H54 (cell line): Measurements from ENCODE around the gene AREL1.
A peak's percentile ranks its signal among the peaks of the same experiment; 100 is the strongest.

ENCODE experiments used
- DNase-seq: peaks from one replicate; pipeline ENCODE4 v3.0.0; 2011; ENCODE audit warnings: low spot score, mixed read lengths; ENCODE audit not compliant: insufficient read length
- FAIRE-seq: peaks from 3 replicates; lab custom pipeline; 2011; peaks lifted over from hg19 to GRCh38; lab: Jason Lieb, UNC
- POLR2A ChIP-seq: IDR thresholded peaks from 2 replicates; pipeline ENCODE4 v1.6.1; 2011; ENCODE audit warnings: low read depth, mild to moderate bottlenecking, low read length

The AREL1 gene

GRCh38 chr14:74684434-74684833 is 28.4 kb downstream of the AREL1 start:
- no peak for DNase-seq
- TF ChIP-seq POLR2A = no peak
- FAIRE-seq = no peak

- DNase-seq (no peak), FAIRE-seq (no peak)
- TF ChIP-seq POLR2A = no peak
These were observed 29.5 kb downstream of the AREL1 start for GRCh38 chr14:74683406-74683805.

GRCh38 chr14:74682169-74682952 is 30.5 kb downstream of the AREL1 start:
- no peak for DNase-seq
- TF ChIP-seq POLR2A = no peak
- no peak for FAIRE-seq

- FAIRE-seq (no peak), DNase-seq (no peak)
- TF ChIP-seq POLR2A = no peak
These were observed 37.7 kb downstream of the AREL1 start for GRCh38 chr14:74675219-74675618.

GRCh38 chr14:74673768-74674167 is 39.1 kb downstream of the AREL1 start:
- DNase-seq (no peak), FAIRE-seq (no peak)
- no peak for TF ChIP-seq POLR2A

- DNase-seq (no peak), FAIRE-seq (peak; percentile 97)
- TF ChIP-seq POLR2A = no peak
These were observed 41.1 kb downstream of the AREL1 start for GRCh38 chr14:74671789-74672188.

GRCh38 chr14:74670726-74671411 is 42.0 kb downstream of the AREL1 start:
- no peak for DNase-seq
- no peak for TF ChIP-seq POLR2A
- FAIRE-seq = peak; percentile 95

GRCh38 chr14:74669846-74670245 is 43.0 kb downstream of the AREL1 start:
- DNase-seq = no peak
- FAIRE-seq = no peak
- no peak for TF ChIP-seq POLR2A

- no peak for TF ChIP-seq POLR2A
- no peak for DNase-seq
- no peak for FAIRE-seq
These were observed 43.6 kb downstream of the AREL1 start for GRCh38 chr14:74669256-74669655.

- FAIRE-seq (no peak), DNase-seq (no peak)
- TF ChIP-seq POLR2A = no peak
These were observed 45.1 kb downstream of the AREL1 start for GRCh38 chr14:74667758-74668157.

- DNase-seq = no peak
- no peak for FAIRE-seq
- TF ChIP-seq POLR2A = no peak
These were observed 48.2 kb downstream of the AREL1 start for GRCh38 chr14:74664717-74665116.

GRCh38 chr14:74663884-74664283 is 49.0 kb downstream of the AREL1 start:
- no peak for DNase-seq
- no peak for FAIRE-seq
- no peak for TF ChIP-seq POLR2A

GRCh38 chr14:74661726-74662450 is 51.0 kb downstream of the AREL1 start:
- no peak for TF ChIP-seq POLR2A
- FAIRE-seq = no peak

GRCh38 chr14:74660863-74661262 is 52.0 kb downstream of the AREL1 start:
- DNase-seq (no peak), FAIRE-seq (no peak)
- no peak for TF ChIP-seq POLR2A

More at GRCh38 chr14:74661726-74662450, 51.0 kb downstream of the AREL1 start:
- DNase-seq = no peak

GRCh38 chr14:74660167-74660566 is 52.7 kb downstream of the AREL1 start:
- TF ChIP-seq POLR2A = no peak
- DNase-seq = no peak

More at GRCh38 chr14:74660167-74660566, 52.7 kb downstream of the AREL1 start:
- no peak for FAIRE-seq
